Loucy (cell line): ENCODE measurements around the gene IL34.

Source experiments
- H2AFZ ChIP-seq: fragments of 200-600 bp; sonication (generic); 2 replicates; pipeline ENCODE4 v1.6.0; 2016; ENCODE audit warnings: antibody characterized with exemption, mild to moderate bottlenecking, low read length, moderate library complexity
- H3F3A ChIP-seq: fragments of 200-600 bp; 2 replicates; pipeline ENCODE4 v1.6.0; 2016; ENCODE audit warnings: antibody characterized with exemption, low read depth, mild to moderate bottlenecking
- H3K27me3 ChIP-seq: fragments of 200-600 bp; sonication (generic); 2 replicates; pipeline ENCODE4 v1.6.1; 2014; ENCODE audit warnings: low read length, mild to moderate bottlenecking; ENCODE audit not compliant: insufficient read depth, poor library complexity, severe bottlenecking
- H3K36me3 ChIP-seq: fragments of 200-600 bp; sonication (generic); 2 replicates; pipeline ENCODE4 v1.6.1; 2016; ENCODE audit warnings: low read length; ENCODE audit not compliant: insufficient read depth
- H3K4me1 ChIP-seq: fragments of 200-600 bp; sonication (generic); 2 replicates; pipeline ENCODE4 v1.5.1; 2014; ENCODE audit warnings: low read length, mild to moderate bottlenecking; ENCODE audit not compliant: insufficient read depth, poor library complexity, severe bottlenecking
- H3K4me2 ChIP-seq: fragments of 200-600 bp; sonication (generic); 2 replicates; pipeline ENCODE4 v1.6.0; 2014; ENCODE audit warnings: antibody characterized with exemption, low read length, low read depth, mild to moderate bottlenecking; ENCODE audit not compliant: poor library complexity, severe bottlenecking
- H3K4me3 ChIP-seq: fragments of 200-600 bp; sonication (generic); 2 replicates; pipeline ENCODE4 v1.5.1; 2014; ENCODE audit warnings: low read length, mild to moderate bottlenecking, mixed read lengths; ENCODE audit not compliant: poor library complexity, severe bottlenecking
- H3K79me2 ChIP-seq: fragments of 200-600 bp; sonication (generic); 2 replicates; pipeline ENCODE4 v1.6.1; 2014; ENCODE audit warnings: low read length; ENCODE audit not compliant: insufficient read depth
- H3K9ac ChIP-seq: fragments of 200-600 bp; sonication (generic); 2 replicates; pipeline ENCODE4 v1.6.0; 2014; ENCODE audit warnings: mild to moderate bottlenecking, low read depth, low read length, moderate library complexity; ENCODE audit not compliant: poor library complexity, severe bottlenecking
- H3K9me2 ChIP-seq: fragments of 200-600 bp; sonication (generic); replicated peaks from 2 replicates; pipeline ENCODE4 v1.6.1; 2016; ENCODE audit warnings: low read depth, low read length, mixed read lengths
- H3K9me3 ChIP-seq: fragments of 200-600 bp; sonication (generic); 2 replicates; pipeline ENCODE4 v1.6.1; 2014; ENCODE audit warnings: mild to moderate bottlenecking, antibody characterized with exemption, low read length, low read depth; ENCODE audit not compliant: insufficient read depth
- H4K20me1 ChIP-seq: fragments of 200-600 bp; sonication (generic); 2 replicates; pipeline ENCODE4 v1.6.0; 2014; ENCODE audit warnings: antibody characterized with exemption, low read length, mild to moderate bottlenecking; ENCODE audit not compliant: insufficient read depth, poor library complexity, severe bottlenecking
- CTCF ChIP-seq: fragments of 200-600 bp; sonication (generic); conservative IDR thresholded peaks from 2 replicates; pipeline ENCODE4 v1.5.1; 2014; ENCODE audit warnings: mild to moderate bottlenecking, antibody characterized with exemption, low read length
- EZH2phosphoT487 ChIP-seq: fragments of 200-600 bp; IDR thresholded peaks from 2 replicates; pipeline ENCODE4 v1.6.1; 2018; ENCODE audit warnings: antibody characterized with exemption, mild to moderate bottlenecking, moderate library complexity, borderline replicate concordance

IL34 gene

GRCh38 chr16:70705056-70705455 is 58.7 kb downstream of the IL34 start:
- H3K4me1 ChIP-seq: peaks cover 39% of the 10 kb centered on the region
- H3K27me3 ChIP-seq: no peaks in the 10 kb centered on the region
- H3K9ac ChIP-seq: no peak overlapping the region
- H2AFZ ChIP-seq: no peak overlapping the region
- H4K20me1 ChIP-seq: no peaks in the 10 kb centered on the region
- H3K9me3 ChIP-seq: no peaks in the 10 kb centered on the region
- H3K79me2 ChIP-seq: no peaks in the 10 kb centered on the region
- peaks cover 3% of the 10 kb centered on the region; the same call in 1 of the 2 replicates for H3K36me3 ChIP-seq
- no peaks in the 10 kb centered on the region for H3K9me2 ChIP-seq
- TF ChIP-seq EZH2phosphoT487 (no peak), CTCF (no peak)
- no peak overlapping the region for H3K4me2 ChIP-seq
- no peaks in the 10 kb centered on the region for H3F3A ChIP-seq
- H3K4me3 ChIP-seq: no peak overlapping the region

DNA sequence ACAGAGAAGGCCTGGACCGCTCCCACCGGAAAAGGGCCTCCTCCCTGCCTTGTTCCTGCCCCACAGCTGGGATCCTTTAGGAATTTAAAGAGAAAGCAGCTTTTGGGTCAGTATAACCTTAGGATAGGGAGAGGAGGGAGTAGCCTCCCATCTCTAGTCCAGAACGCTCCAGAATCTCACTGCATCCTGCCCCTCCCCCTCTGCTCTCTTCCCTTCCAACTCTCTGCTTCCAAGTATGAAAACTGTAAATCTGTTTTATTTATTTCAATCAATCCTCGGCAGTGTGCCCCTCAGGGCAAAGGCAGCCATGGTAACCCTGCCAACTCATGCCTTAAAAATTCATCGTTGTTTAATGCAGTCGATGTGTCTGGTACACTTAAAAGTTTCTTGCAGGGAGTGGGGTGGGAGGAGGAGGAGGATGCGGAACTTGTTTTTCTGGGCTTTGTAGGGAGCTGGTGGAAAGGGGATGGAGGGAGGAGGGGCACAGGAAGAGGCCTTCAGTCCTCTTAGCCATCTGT is 60.6 kb downstream of the IL34 start:
- Histone ChIP-seq H3K27me3 (no peaks in the 10 kb centered on the region), H2AFZ (no peak overlapping the region), H3K4me3 (no peak overlapping the region), H3K79me2 (no peaks in the 10 kb centered on the region), H3K36me3 (peaks cover 3% of the 10 kb centered on the region; the same call in 1 of the 2 replicates), H3K4me1 (peaks cover 39% of the 10 kb centered on the region), H3F3A (no peaks in the 10 kb centered on the region), H3K9me3 (no peaks in the 10 kb centered on the region), H3K4me2 (no peak overlapping the region), H3K9me2 (no peaks in the 10 kb centered on the region), H3K9ac (no peak overlapping the region), H4K20me1 (no peaks in the 10 kb centered on the region)
- no peak for TF ChIP-seq CTCF
- no peak for TF ChIP-seq EZH2phosphoT487

GRCh38 chr16:70708366-70709246 is 62.2 kb downstream of the IL34 start:
- Histone ChIP-seq H3K27me3 (no peaks in the 10 kb centered on the region), H3K9me3 (no peaks in the 10 kb centered on the region), H3K36me3 (peaks cover 3% of the 10 kb centered on the region; the same call in 1 of the 2 replicates), H3K9me2 (no peaks in the 10 kb centered on the region), H3K9ac (peak overlapping the region; percentile 53), H3K4me2 (no peak overlapping the region), H4K20me1 (no peaks in the 10 kb centered on the region), H3K4me1 (peaks cover 42% of the 10 kb centered on the region), H3F3A (no peaks in the 10 kb centered on the region), H3K79me2 (no peaks in the 10 kb centered on the region), H2AFZ (no peak overlapping the region), H3K4me3 (no peak overlapping the region)
- TF ChIP-seq EZH2phosphoT487: no peak
- TF ChIP-seq CTCF: no peak
